NCI-H82 treated with DMSO at 0.1 percent for 48 hours (cell line): ENCODE measurements around the gene LYRM2.

ENCODE experiments used
- DNase-seq: peaks from one replicate; lab custom pipeline; 2025; ENCODE audit not compliant: unreplicated experiment; lab: John Stamatoyannopoulos, UW

Gene LYRM2

GRCh38 chr6:89562093-89562973, 76.2 kb downstream of the LYRM2 start:
- DNase-seq = peak; percentile 47

DNA sequence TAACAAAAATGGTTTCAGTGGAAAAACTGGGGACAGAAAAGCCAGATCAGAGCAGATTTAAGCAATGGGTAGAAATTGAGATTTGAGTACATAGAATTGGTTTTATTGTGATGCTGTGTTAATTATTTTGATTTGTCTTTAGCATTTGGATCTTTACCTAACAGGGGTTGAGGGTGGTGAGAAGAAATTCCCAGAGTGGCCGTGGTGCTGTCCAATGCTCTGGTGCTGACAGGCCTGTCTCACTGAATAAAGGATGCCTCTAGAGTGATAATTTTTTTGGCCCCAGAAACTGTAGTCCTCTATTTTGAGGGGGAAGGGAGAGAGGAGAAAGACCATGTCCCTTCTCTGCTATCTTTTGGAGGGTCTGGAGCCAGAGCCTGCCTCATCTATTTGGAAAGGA, 79.1 kb downstream of the LYRM2 start:
- no peak for DNase-seq

DNA sequence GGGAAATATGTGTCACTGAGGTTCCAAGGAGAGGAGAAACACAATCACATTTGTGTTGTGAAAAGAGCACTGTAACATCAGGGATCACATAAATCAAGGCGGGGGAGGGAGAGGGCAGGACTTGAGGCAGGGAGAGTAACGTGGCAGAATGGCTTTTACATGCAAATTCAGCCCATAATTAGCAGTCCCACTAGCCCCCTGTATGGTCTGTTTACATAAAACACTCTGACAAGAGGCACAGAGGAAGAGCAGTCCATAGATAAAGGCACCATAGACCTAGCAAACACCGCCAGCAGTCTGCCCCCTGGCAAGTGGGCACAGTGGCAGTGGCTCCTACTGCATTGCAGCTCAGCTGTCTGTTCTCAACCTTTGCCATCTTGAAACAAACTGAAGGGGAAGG, 82.7 kb downstream of the LYRM2 start:
- DNase-seq = no peak

DNA sequence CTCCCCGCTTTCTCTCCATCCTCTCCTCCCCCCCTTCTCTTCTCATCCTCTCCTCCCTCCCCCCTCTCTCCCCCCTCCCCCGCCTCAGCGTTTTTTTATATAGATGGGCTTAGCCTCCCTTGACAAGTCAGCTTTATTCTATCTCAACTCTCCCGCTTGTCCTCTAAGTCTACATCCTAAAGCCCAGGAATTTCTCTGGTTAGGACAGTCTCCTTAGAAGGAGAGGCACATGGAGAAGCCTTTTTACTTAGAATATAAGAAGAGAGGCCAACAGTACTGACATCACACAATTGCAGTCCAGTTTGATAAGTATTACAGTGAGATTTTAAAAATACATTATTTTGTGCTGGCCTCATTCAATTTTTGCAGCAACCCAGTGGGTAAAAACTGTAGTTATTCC, 83.5 kb downstream of the LYRM2 start:
- DNase-seq = no peak

DNA sequence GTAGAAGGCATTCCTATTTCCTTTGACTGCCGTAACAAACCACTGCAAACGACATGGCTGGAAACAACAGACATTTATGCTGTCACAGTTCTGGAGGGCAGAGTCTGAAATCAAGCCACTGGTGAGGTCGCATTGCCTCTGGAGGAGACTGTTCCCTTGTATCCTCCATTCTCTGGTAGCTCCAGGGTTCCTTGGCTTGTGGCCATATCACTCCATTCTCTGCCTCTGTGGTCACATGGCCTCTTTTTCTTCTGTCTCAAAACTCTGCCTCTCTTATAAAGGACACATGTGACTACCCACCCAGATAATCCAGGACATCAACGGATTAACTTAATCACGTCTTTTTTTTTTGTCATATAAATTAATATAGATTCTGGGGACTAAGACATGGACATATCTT, 84.4 kb downstream of the LYRM2 start:
- DNase-seq = no peak

DNA sequence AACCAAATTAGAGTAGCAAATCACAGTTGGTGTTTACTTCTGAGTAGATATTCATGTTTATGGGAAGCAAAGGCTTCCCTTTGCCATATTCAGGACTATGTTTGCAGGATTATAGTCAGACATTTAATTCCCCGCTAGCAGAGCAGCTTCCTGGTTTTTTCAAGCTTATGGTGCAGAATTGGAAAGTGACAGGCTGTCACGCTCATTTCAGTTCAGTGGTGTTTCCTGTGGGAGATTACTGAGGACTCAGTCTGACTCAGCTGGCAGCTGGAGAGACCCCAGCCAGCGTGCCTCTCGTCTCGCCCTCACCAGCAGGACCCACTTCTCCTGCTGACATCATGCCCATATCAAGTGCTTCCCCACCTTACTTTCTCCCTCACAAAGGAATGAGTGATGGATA, 85.1 kb downstream of the LYRM2 start:
- DNase-seq = no peak

- no peak for DNase-seq
These were observed 91.3 kb downstream of the LYRM2 start for GRCh38 chr6:89547281-89547680.

GRCh38 chr6:89542866-89543265, 95.7 kb downstream of the LYRM2 start:
- no peak for DNase-seq

GRCh38 chr6:89542081-89542857, 96.3 kb downstream of the LYRM2 start:
- DNase-seq = no peak

DNA sequence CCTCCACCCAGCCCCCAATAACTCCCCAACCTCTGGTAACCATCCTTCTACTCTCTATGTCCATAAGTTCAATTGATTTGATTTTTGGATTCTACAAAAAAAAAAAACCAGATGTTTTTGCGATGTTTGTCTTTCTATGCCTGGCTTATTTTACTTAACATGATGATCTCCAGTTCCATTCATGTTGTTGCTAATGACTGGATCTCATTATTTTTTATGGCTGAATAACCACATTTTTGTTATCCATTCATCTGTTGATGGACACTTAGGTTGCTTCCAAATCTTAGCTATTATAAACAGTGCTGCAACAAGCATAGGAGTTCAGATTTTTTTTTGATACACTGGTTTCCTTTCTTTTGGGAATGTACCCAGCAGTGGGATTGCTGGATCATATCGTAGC, 98.8 kb downstream of the LYRM2 start:
- DNase-seq = no peak

- DNase-seq = no peak
These were observed 102.3 kb downstream of the LYRM2 start for GRCh38 chr6:89536231-89536630.

DNA sequence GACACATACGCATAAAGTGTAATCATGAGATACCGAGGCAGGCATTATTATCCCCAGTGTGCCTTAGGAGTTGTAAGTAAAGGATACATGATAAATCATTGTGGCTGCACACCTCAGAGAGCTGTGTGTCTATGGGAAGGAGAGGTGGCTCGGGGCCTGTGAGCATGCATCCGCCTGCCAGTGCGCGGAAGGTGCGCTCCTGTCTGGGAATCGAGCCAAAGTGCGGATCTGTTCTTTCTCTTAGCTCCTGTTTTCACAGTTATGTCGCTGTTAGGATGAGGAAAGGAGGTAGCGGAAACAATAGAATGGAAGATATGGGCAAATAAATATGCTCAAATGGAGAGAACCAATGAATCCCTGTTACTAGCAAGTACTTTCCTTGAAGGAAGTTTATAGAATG, 107.6 kb downstream of the LYRM2 start:
- DNase-seq = no peak

GRCh38 chr6:89528866-89529265, 109.7 kb downstream of the LYRM2 start:
- no peak for DNase-seq

DNA sequence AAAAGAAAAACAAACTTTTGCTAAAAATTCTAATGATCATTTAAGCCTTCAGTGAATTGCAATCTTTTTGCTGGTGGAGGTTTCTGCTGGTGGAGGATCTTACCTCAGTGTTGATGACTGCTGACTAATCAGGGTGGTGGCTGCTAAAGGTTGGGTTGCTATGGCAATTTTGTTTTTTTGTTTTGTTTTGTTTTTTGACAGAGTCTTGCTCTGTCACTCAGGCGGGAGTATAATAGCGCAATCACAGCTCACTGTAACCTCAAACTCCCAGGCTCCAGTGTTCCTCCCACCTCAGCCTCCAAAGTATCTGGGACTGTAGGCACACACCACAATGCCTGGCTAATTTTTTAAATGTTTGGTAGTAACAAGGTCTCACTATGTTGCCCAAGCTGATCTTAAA, 110.9 kb downstream of the LYRM2 start:
- no peak for DNase-seq

GRCh38 chr6:89526563-89526869, 112.0 kb downstream of the LYRM2 start:
- DNase-seq = no peak

GRCh38 chr6:89525786-89526562, 112.6 kb downstream of the LYRM2 start:
- no peak for DNase-seq

DNA sequence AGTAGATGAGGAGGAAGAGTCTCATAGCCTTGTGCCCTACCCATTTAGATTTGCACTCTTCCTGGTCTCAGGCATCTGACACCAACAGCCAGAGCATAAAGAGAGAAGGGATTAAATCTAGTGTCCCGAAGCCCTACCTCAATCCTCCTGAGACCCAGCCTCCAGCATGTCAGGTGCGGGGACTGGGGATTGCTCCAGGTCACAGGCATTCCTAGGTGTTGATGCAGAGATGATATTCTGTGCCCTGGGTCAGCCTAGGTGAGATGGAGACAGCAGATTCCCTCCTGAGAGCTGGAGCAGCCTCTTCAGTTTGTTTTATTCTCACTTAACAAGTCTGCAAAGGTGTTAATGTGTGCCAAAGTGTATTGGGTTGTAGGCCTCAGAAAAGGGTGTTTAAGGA, 115.8 kb downstream of the LYRM2 start:
- no peak for DNase-seq

DNA sequence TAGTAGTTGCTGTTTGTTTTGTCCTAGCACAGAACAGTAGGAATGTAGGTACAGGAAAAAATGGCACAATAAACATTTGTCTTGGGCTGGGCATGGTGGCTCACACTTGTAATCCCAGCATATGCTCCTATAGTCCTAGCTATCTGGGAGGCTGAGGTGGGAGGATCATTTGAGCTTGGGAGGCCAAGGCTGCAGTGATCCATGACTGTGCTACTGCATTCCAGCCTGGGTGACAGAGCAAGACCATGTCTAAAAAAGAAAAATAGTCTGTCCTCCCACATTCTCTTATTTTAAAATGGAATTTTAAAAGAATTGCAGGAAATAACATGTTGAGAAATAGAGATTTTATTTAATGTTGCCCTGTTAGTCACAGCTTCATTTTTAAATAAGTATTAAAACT, 117.8 kb downstream of the LYRM2 start:
- no peak for DNase-seq

GRCh38 chr6:89518352-89519055, 120.0 kb downstream of the LYRM2 start:
- no peak for DNase-seq
